ENCODE data around the gene DCP1A.

The DCP1A gene

GRCh38 chr3:53242642-53243041, 104.7 kb downstream of the DCP1A start:
- no peak for DNase-seq

DNA sequence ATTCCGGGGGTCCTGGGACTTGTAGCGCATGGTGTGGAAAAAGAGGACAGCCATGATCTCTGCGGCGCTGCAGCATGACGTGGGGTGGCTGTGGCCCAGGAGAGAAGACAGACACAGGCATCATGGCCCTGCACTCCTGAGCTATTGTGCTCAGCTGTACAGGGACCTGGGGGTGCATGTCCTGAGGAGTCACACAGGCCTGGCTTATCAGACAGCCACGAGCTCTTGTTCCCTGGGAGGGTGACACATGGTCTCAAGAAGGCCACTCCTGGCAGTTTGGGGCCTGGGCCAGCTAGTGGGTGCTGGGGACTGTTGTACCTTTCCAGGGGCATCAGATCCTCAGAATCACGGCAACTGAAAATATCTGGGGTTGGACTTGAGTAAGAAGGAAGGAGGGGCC, 105.2 kb downstream of the DCP1A start:
- DNase-seq: no peak

GRCh38 chr3:53240989-53241972, 106.1 kb downstream of the DCP1A start:
- no peak for DNase-seq

GRCh38 chr3:53239800-53240199, 107.5 kb downstream of the DCP1A start:
- no peak for DNase-seq

- DNase-seq: no peak
These were observed 108.5 kb downstream of the DCP1A start for GRCh38 chr3:53238886-53239285.

GRCh38 chr3:53238051-53238850, 109.1 kb downstream of the DCP1A start:
- DNase-seq: peak; percentile 17

DNA sequence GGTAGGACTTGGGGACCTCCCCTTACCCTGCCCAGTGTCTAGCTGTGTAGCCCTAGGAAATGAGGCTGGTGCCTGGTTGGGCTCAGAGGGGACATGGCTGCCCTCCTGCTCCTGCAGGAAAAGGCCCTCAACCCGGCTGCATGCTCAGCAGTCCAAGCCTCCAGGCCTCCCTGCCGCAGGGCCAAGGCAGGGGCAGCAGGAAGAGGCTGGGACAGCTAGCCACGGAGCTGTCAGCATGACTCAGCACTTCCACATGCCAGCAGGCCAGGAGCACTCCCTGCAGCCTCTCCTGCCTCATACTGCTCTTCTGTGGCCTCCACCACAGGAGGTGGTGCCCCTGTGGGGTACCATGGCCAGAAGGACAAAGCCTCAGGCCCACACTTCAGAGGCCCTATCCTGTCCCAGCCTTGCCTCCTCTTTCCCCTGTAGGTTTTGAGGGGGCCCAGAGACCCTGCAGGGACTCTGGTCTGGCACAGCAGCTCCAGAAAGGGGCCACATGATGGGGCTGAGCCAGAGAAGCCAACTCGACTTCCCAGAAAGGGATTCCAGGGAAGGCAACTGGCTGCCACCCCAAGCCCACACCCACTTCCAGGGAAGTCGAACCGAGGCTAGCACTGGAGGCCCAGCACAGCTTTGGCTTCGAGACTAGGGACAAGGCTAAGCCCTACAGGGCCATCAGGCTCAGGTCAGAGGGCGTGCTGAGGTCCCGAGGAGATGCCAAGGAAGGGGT, 111.1 kb downstream of the DCP1A start:
- DNase-seq: no peak

- no peak for DNase-seq
These were observed 111.8 kb downstream of the DCP1A start for GRCh38 chr3:53235545-53235944.

GRCh38 chr3:53234841-53235232, 112.5 kb downstream of the DCP1A start:
- no peak for DNase-seq

- no peak for DNase-seq
These were observed 113.1 kb downstream of the DCP1A start for GRCh38 chr3:53234130-53234840.
